Activated naive CD8-positive, alpha-beta T cell treated with anti-CD3 and anti-CD28 coated beads, Interleukin-2, amount 50 U/mL, for 24 hours (primary cell): ENCODE measurements around the gene SORCS1.

Experiments
- ATAC-seq: fragments of 150-1000 bp; cut with Tn5 transposase; one replicate; pipeline ENCODE4 v1.10.0; 2021
- DNase-seq: peaks from one replicate; pipeline ENCODE4 v3.0.0; 2021
- H3K27ac Mint-ChIP-seq: one replicate; pipeline ENCODE4 v1.8.0; 2021; ENCODE audit warnings: mild to moderate bottlenecking, mixed read lengths
- H3K27me3 Mint-ChIP-seq: one replicate; pipeline ENCODE4 v1.8.0; 2021; ENCODE audit warnings: mixed read lengths
- H3K36me3 Mint-ChIP-seq: one replicate; pipeline ENCODE4 v1.8.0; 2021; ENCODE audit warnings: low read depth, mixed read lengths
- H3K4me1 Mint-ChIP-seq: one replicate; pipeline ENCODE4 v1.8.0; 2021; ENCODE audit warnings: mixed read lengths
- H3K4me3 Mint-ChIP-seq: one replicate; pipeline ENCODE4 v1.8.0; 2021; ENCODE audit warnings: mild to moderate bottlenecking, moderate library complexity, mixed read lengths
- H3K9me3 Mint-ChIP-seq: one replicate; pipeline ENCODE4 v1.8.0; 2021; ENCODE audit warnings: mixed read lengths

Gene SORCS1

DNA sequence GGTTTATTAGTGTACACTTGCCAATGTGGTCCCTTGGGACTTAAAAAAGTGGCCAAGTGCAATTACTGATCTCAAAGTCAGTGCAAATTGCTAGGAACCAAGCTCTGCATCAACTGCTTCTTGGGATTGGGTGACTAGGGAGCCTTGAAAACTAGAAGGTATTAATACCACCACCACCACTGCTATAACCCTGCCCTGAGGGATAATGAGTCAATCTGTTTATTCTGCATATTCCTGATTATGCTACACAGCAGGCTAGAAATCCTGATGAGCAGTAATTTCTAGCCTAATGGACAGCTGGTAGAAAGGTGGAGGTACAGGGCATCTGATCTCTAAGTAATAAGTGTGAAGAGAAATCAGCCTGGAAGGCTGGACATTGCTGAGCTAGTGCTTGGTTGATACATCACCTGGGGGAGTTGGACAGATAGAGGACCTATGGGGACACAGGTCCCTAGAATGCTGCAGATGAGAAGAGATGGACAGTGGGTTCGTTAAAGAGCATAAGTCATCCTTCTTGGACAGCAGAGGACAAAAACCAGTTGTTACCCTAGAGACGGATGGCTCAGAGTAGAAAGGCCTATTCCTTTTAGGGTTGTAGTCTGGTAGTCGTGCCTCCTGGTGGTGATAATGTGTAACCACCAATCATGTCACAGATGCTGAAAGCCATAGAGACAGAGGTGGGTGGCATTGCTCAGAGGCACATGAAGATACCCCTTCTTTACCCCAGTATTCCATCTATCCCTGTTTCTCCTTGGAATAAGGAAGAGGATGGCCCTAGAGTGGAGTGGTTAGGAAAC lies 554.8 kb downstream of the SORCS1 start:
- DNase-seq (no peak), ATAC-seq (no peak)
- Mint-ChIP-seq H3K27me3 (no peaks in the 10 kb centered on the region), H3K9me3 (no peaks in the 10 kb centered on the region), H3K36me3 (no peaks in the 10 kb centered on the region), H3K27ac (no peak overlapping the region), H3K4me3 (no peak overlapping the region), H3K4me1 (no peaks in the 10 kb centered on the region)

DNA sequence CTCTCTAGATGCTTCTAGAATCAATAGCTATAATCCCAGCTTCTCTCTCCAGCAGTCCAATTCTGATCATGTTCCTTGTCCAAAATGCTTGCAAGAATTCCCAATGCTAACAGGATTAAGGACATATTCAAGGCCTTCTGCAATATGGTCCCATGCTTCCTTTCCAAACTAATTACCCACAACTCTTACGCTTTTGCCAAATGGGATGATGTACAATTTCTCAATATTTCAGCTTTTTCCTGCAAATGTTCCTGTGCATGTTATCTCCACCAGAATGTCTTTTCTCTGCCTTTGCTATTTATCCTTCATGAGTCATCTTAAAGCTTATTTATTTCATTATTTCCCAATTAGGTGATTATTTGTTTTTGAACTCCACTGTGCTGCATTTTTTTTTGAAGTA lies 556.4 kb downstream of the SORCS1 start:
- ATAC-seq (no peak), DNase-seq (no peak)
- Mint-ChIP-seq H3K36me3 (no peaks in the 10 kb centered on the region), H3K4me1 (no peaks in the 10 kb centered on the region), H3K27ac (no peak overlapping the region), H3K9me3 (no peaks in the 10 kb centered on the region), H3K4me3 (no peak overlapping the region), H3K27me3 (no peaks in the 10 kb centered on the region)

DNA sequence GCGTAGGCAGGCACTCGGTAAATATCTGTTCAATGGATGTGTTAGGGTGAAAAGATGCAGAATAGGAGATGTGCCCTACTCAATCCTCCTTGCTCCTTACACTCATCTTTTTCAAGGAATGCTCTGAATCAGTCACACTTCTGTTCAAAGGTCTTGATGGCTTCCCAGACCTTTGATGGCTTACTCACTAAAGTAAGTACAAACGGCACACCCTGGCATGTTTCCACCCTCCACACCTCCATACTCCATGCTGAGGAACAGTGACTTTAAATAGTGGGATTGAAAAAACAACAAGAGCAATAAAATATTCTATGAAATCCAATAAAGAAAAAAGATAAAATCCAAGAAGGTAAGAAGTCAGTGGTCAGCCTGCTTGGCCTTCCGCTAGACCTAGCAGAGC lies 569.2 kb downstream of the SORCS1 start:
- Mint-ChIP-seq H3K27me3 (no peaks in the 10 kb centered on the region), H3K36me3 (no peaks in the 10 kb centered on the region), H3K4me3 (no peak overlapping the region), H3K4me1 (no peaks in the 10 kb centered on the region), H3K27ac (no peak overlapping the region), H3K9me3 (no peaks in the 10 kb centered on the region)
- DNase-seq (no peak), ATAC-seq (no peak)

DNA sequence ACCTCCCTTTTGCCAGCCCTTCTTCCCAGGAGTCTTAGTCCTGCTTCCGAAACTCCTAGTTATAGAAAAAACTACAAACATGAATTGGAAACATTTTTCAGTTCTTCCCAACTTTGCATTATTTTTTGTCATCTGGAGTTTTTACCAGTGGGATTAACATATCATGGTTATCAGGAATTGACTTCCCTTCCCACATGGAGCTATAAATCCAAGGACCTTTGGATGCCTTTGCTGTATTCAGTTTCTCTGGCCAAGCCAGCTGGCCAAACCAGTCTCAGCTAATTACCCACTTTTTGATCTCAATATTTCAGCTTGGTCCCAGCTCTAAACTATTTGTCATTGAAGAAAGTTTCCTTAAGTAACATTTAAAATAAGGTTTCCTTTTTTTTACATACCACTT lies 570.6 kb downstream of the SORCS1 start:
- Mint-ChIP-seq H3K27ac (no peak overlapping the region), H3K4me1 (no peaks in the 10 kb centered on the region)
- no peak for DNase-seq

DNA sequence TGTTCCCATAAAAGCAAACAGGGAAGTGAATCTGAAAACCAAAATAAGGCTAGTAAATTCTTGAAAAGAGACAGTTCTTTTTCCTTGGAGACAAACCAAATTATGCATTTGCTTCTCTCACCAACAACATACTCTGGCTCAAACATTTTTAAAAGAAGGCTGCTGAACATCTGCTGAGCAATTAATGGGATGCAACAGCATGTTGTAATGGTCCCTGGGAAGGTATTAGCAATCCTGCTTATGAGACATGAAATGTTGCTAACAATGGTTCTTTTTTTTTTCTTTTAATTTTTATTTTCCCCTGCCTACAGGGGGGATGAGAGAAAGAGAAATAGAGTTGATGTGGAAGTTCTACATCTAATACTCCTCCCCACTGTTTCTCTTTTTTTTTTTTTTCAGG lies 572.1 kb downstream of the SORCS1 start:
- no peaks in the 10 kb centered on the region for H3K4me1 Mint-ChIP-seq
- H3K9me3 Mint-ChIP-seq = no peaks in the 10 kb centered on the region
- DNase-seq (no peak), ATAC-seq (no peak)
- H3K4me3 Mint-ChIP-seq = no peak overlapping the region
- H3K27ac Mint-ChIP-seq = no peak overlapping the region
- H3K36me3 Mint-ChIP-seq = no peaks in the 10 kb centered on the region
- no peaks in the 10 kb centered on the region for H3K27me3 Mint-ChIP-seq

More for the DNA sequence above, 570.6 kb downstream of the SORCS1 start:
- H3K9me3 Mint-ChIP-seq = no peaks in the 10 kb centered on the region
- no peak overlapping the region for H3K4me3 Mint-ChIP-seq
- H3K36me3 Mint-ChIP-seq = no peaks in the 10 kb centered on the region
- ATAC-seq = no peak
- no peaks in the 10 kb centered on the region for H3K27me3 Mint-ChIP-seq

DNA sequence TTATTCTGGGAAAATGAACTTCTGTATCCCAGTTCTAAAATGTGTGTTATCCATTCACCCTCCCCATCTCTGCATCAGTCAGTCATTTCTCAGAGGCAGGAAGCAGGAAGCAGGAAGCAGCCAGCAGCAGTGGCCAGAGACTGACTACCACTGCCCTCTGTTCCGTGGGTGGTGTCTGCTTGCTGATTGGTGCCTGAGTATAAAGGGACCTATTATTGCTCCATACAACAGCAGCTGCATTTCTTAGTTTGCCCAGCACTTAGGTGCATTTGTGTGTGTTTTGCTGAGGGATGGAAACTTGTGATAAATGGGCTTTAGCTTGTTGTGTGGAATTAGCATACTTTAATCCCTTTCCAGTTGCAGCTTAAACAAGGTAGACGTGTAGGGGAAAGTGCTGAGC lies 582.2 kb downstream of the SORCS1 start:
- Mint-ChIP-seq H3K9me3 (no peaks in the 10 kb centered on the region), H3K27me3 (no peaks in the 10 kb centered on the region), H3K27ac (no peak overlapping the region), H3K4me1 (no peaks in the 10 kb centered on the region), H3K36me3 (no peaks in the 10 kb centered on the region), H3K4me3 (no peak overlapping the region)
- DNase-seq (no peak), ATAC-seq (no peak)

DNA sequence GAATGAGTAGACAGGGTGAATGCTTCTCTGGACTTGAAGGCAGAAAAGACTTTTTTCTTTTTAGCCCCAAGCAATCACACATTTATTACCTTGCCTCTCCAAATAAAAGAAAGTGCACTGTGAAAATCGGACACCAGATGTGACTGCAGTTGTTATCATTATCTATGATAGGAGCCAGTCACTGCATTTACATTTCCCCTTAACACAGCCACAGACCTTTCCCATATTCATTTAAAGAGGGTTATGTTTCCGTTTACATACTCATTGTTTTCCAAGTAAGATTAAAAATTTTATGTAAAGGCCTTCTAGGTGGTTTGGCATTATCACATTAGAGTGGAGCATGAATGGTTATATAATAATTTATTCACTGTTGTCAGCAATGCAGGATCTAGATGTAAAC lies 586.8 kb downstream of the SORCS1 start:
- no peak for ATAC-seq
- Mint-ChIP-seq H3K27me3 (no peaks in the 10 kb centered on the region), H3K4me1 (no peaks in the 10 kb centered on the region), H3K9me3 (no peaks in the 10 kb centered on the region), H3K36me3 (no peaks in the 10 kb centered on the region), H3K4me3 (no peak overlapping the region), H3K27ac (no peak overlapping the region)
- no peak for DNase-seq

DNA sequence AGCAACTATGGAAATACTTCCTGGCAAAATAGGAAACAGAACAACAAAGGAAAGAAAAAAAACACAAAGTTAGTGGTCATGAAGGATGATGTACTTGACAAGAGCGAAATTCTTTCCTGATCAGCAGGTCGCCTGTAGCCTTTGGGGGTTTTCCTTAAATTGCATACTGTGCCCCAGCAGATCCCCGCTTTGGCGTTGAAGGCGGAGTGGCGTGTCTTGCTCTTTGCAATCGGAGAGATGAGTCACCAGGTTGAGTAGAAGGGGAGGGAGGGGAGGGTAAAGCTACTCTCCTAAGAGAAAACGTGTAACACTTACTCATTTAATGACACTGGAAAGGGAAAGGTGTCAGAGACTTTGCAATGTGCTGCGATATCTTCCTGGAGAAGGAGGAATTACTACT lies 587.2 kb downstream of the SORCS1 start:
- no peaks in the 10 kb centered on the region for H3K27me3 Mint-ChIP-seq

DNA sequence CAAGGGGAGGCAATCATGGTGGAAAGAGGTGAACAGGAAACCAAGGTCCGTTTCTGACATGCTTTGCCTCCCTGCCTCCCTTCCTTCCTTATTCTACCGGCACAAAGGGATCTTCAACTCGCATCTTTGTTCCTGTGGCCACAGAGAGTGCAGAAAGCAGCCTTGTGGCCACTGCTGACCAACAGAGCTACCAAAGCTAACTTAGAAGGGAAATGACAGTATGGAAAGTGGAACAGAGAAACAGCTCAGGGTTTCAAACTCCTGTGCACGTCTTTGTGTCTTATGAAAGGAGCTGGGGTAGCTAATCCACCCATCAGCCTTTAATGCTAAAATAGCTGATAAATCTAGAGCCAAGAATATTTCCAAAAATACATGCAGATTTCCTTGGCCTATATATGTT lies 588.0 kb downstream of the SORCS1 start:
- Mint-ChIP-seq H3K27ac (no peak overlapping the region), H3K4me3 (no peak overlapping the region), H3K36me3 (no peaks in the 10 kb centered on the region), H3K27me3 (no peaks in the 10 kb centered on the region), H3K9me3 (no peaks in the 10 kb centered on the region), H3K4me1 (no peaks in the 10 kb centered on the region)
- no peak for ATAC-seq
- no peak for DNase-seq

More for the DNA sequence above, 587.2 kb downstream of the SORCS1 start:
- H3K9me3 Mint-ChIP-seq = no peaks in the 10 kb centered on the region
- ATAC-seq = no peak
- no peaks in the 10 kb centered on the region for H3K4me1 Mint-ChIP-seq
- H3K27ac Mint-ChIP-seq = no peak overlapping the region
- H3K4me3 Mint-ChIP-seq = no peak overlapping the region
- DNase-seq = no peak
- H3K36me3 Mint-ChIP-seq = no peaks in the 10 kb centered on the region

DNA sequence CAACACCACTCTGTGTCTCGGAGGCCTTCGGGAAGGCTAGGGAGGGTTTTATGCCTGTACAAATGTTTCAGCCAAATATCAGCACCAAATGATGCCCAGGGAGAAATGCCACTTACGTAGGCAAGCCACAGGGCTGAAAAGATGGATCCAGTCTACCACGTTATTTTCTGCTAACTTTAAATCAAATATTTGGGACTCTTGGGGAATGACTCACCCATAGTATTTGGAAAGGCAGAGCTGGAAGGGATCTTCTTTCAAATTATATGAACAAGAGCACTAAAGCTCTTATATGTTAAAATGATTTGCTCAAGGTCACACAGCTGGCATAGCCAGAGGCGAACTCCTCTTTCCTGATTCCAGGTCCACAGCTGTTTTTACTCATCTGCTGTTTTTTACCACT lies 591.4 kb downstream of the SORCS1 start:
- DNase-seq (no peak), ATAC-seq (no peak)
- Mint-ChIP-seq H3K9me3 (no peaks in the 10 kb centered on the region), H3K36me3 (no peaks in the 10 kb centered on the region), H3K4me1 (no peaks in the 10 kb centered on the region), H3K4me3 (no peak overlapping the region), H3K27me3 (no peaks in the 10 kb centered on the region), H3K27ac (no peak overlapping the region)

DNA sequence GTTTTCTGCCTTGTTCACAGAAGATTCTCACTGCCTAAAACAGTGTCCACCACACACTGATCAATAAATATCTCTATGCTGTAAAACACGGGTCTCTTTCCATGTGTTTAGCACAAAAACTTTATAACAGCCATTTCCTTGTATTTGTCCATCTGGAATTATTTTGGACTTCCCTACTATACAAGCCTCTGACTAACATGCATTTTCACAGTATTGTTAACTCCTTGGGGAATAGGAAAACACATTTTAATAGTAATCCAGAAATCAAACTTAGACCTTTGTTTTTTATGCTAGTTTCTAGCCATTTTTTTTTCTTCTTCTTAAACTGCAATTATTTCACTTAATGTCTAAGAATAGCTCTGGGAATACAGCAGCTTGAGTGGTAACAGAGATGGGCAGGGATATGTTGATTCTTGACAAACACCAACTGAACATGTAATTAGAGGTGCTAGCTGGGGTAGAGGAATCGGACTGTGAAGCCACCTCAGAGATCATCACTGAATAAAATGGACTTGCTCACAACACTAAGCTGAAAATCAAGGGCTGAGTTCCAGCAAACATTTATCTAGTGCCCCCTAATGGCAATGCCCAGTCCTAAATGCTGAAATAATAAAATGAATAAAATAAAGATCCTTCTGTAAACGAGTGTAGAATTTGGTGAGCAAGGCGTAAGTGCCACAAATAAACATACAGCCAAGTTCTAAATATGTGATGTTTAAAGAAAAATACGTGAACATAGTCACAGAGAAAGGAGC lies 593.1 kb downstream of the SORCS1 start:
- DNase-seq (no peak), ATAC-seq (no peak)
- Mint-ChIP-seq H3K36me3 (no peaks in the 10 kb centered on the region), H3K9me3 (no peaks in the 10 kb centered on the region), H3K27me3 (no peaks in the 10 kb centered on the region), H3K4me1 (no peaks in the 10 kb centered on the region), H3K4me3 (no peak overlapping the region), H3K27ac (no peak overlapping the region)

DNA sequence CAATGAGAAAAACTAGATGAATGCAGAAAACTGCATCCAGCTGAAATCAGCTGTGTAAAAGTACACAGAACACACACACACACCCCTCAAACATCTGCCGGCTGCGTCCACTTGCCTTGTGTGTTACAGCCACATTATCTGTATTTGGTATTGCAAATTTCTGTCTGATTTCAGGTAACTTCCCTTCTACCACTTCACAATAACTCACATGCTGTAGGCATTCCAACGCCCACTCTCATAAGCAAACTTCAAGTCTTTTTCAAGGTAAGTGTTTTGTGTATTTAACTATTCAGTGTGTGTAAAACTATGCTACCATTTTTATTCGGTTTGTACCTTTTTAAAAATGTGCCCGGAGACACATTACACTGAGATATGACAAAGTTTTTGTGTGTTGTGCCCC lies 594.2 kb downstream of the SORCS1 start:
- no peak for ATAC-seq
- no peak for DNase-seq
- H3K9me3 Mint-ChIP-seq = no peaks in the 10 kb centered on the region
- no peak overlapping the region for H3K27ac Mint-ChIP-seq
- H3K4me3 Mint-ChIP-seq = no peak overlapping the region
- no peaks in the 10 kb centered on the region for H3K36me3 Mint-ChIP-seq
- H3K4me1 Mint-ChIP-seq = no peaks in the 10 kb centered on the region
- no peaks in the 10 kb centered on the region for H3K27me3 Mint-ChIP-seq

DNA sequence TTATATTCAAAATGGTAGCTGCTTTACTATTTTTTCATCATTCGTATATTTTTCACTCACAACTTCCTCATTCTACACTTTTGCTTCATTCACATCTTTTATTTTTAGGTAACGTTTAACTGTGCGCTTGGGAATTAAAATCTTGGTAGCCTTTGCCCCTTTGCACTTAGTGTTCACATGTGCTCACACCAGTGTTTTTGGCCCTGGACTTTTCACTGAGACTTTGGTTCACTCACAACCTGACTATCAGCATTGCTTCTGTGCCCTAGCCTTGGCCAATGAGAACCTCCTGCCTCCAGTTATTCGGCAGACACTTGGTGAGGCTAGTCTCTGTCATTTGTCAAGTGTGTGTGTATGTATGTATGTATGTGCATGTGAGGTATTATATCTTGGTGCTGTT lies 596.9 kb downstream of the SORCS1 start:
- Mint-ChIP-seq H3K27ac (no peak overlapping the region), H3K4me1 (no peaks in the 10 kb centered on the region), H3K4me3 (no peak overlapping the region), H3K9me3 (peaks cover 7% of the 10 kb centered on the region), H3K36me3 (no peaks in the 10 kb centered on the region), H3K27me3 (no peaks in the 10 kb centered on the region)
- DNase-seq (no peak), ATAC-seq (no peak)

DNA sequence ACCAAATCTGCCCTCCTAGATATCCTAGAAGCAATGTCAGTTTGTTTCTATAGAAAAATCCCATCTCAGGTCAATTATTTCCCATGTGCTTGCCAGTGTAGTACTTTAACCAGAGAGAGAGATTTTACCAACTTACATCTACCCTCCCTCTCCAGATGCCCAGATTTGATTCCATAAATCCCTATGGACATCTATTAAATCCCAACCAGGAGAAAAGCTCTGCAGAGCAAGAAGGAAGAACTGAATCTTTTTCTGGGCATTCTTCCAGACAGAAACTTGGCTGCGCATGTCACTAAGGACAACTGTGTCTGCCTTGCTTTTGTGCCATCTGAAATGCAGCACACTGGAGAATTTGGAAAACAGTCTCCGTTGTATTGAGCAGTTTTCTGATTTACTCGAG lies 597.6 kb downstream of the SORCS1 start:
- Mint-ChIP-seq H3K27ac (no peak overlapping the region), H3K4me3 (no peak overlapping the region), H3K36me3 (no peaks in the 10 kb centered on the region), H3K9me3 (peaks cover 7% of the 10 kb centered on the region), H3K4me1 (no peaks in the 10 kb centered on the region), H3K27me3 (no peaks in the 10 kb centered on the region)
- ATAC-seq = no peak
- no peak for DNase-seq

DNA sequence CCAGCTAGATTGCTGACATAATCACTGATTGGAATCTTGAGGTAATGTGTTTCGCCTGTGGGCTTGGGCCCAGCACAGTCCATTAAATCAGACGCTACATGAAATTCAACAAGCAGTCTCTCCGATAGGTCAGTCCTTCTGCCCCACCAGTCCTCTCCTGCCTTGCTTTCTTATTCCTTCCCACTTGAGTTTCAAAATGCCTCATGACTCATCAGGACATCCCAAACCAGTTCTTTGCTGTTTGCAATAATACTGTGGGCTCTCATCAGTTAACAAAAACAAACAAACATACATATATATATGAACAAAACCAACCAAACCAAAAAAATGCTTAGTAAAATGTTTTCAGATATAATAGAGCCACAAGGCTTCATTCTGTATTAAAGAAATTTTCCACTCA lies 599.0 kb downstream of the SORCS1 start:
- ATAC-seq (no peak), DNase-seq (no peak)
- H3K4me1 Mint-ChIP-seq = no peaks in the 10 kb centered on the region
- H3K27ac Mint-ChIP-seq = no peak overlapping the region
- H3K9me3 Mint-ChIP-seq = peaks cover 7% of the 10 kb centered on the region
- no peak overlapping the region for H3K4me3 Mint-ChIP-seq
- H3K27me3 Mint-ChIP-seq = no peaks in the 10 kb centered on the region
- H3K36me3 Mint-ChIP-seq = no peaks in the 10 kb centered on the region
